Activated CD4-positive, CD25-positive, alpha-beta regulatory T cell treated with anti-CD3 and anti-CD28 coated beads, Interleukin-2, amount 50 U/mL, for 16 hours (primary cell): ENCODE data around the gene CIAO2A.

Experiments
- DNase-seq: peaks from one replicate; pipeline ENCODE4 v3.0.0-alpha.2; 2020; ENCODE audit warnings: low read depth, low spot score

CIAO2A gene

DNA sequence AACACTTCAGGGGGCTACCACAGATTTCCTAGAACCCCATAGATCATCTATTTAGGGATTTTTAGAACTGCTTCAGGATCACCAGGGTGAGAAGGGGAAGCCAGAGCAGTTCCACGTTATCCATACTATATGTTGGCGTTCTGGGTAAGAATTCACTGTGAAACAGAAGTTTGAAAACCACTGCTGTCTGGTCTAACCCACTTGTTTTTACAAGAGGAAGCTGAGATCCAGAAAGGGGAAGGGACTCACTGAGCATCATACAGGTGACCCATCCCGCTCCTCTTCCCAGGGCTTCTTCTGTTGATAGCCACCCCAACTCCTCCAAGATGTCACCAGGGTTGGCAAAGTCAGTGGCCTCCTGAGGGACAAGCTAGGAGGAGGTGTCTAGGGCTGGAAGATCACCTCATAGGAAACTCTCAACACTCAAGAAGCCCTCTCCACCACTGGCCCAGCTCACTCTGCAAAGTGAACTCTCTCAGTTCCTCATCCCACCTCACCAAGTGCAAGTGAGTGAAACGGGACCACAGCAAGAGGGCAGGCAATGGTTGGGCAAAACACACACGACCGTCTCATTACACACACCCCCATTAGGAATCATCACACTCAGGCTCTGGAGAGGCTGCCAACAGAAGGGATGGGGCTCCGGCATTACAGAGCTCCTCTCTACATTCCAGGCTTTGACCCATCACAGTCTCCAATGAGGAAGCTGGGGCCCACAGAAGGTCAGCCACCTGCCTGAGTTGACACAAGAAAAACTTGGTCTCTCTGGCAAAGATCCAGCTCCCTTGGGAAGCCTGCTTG, 49.1 kb downstream of the CIAO2A start:
- no peak for DNase-seq

DNA sequence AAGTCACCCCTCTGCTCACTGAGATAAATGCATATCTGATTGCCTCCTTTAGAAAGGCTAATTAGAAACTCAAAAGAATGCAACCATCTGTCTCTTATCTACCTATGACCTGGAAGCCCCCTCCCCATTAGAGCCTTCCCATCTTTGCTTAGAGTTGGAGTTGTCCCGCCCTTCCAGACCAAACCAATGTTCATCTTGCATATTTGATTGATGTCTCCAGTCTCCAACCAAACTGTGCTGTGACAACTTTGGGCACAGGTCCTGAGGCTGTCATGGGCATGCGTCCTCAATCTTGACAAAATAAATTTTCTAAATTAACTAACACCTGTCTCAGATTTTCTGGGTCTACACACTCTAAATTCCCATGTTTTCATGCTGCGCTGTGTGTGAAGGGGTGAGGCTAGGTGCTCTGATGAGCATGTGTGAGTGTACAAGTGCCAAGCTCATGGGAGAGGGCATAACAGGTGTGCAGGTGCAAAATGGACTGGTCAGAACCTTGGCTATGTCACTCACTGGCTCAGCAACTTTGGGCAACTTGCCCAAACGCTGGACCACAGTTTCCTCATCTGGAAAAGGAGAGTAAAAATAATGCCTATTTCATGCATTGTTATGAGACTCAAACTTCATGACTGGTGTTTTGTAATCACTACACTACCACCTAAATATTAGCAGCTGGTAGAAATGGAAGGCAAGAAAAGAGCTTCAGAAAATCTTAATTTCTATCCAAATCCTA, 54.6 kb downstream of the CIAO2A start:
- DNase-seq: no peak

DNA sequence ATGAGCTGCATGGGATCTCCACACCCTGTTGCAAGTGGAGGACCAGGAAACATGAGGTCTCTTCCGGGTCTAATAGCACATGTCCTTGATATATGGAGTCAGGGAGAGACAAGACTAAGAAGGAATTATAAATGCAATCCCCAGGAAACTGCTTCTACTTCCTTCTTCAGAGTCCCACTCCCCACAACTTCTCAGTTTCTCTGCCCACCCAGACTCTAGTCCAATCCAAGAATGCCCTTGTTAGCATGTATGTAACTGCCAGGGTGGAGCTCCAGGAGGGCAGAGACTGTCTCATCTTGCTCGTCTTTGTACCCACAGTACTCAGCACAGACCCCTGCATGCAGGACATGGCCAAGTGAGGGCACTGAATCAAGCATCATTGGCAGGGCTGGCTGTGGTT, 55.7 kb downstream of the CIAO2A start:
- no peak for DNase-seq

DNA sequence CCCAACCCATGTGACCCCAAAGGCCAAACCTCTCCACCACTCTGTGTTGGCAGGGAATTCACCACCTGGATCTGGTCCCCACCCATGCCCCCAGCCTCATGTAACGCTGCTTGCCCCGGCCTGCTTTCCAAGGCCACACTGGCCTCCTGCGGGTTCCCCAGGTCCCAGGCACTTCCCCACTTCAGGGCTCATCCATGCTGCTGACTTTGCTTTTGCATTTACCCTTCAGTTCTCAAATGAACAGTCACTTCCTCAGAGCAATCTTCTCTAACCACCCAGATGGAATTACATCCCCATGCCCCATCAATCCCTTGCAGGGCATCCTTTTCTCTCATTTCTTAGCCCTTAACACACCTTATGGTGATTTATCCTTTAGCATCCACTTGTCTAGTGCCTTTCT, 56.5 kb downstream of the CIAO2A start:
- DNase-seq: no peak

DNA sequence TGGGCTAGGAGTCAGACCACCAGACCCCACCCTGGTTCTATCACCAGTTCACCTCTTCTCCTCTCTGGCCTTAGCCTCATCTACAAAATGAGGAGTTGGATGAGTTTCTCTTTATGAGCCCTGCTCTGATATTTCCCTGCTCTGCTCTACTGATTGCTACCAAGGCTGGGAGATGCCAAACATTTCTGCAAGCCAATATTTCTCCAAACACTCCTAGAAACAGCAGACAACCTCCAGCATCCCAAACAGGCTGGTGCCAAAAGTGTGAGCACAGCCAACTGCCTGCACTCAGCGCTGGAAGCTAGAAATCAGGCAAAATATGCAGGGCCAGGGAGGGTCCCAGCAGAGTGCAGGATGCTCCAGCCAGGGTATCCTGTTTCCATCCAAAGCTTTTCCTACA, 58.1 kb downstream of the CIAO2A start:
- no peak for DNase-seq

DNA sequence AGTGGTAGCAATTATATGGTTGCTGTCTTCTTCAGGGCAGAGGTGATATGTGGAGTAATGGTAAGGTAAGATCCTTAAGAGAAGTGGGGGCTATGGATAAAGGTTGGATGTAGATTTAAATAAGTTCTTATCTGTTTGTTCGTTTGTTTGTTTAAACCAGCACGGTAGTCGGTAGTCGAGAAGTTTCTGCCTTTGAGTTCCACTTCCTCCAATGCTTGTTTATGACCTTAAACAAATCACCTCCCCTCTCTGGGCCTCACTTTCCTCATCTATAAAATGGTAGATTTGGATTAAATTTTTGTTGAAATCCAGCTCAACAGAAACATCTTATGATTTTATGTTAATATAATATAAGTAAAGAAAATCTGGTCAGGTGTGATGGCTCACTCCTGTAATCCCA, 59.1 kb downstream of the CIAO2A start:
- no peak for DNase-seq

DNA sequence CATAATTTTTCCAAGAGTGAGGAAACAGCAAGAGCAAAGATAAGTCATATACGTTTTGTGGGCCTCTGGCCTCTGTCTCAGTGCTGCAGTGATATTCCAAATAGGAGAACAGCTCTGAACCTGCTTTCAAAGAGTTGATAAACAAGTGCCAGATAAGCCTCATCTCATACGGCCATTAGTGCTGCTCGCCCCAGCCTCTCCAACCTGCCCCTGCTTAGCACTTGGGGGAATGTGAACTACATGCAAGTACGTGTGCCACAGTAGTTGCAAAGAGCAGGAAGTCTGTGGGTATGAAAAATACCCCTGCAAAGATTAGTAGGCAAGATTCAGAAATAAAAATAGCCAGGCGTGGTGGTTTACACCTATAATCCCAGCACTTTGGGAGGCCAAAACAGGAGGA, 61.3 kb downstream of the CIAO2A start:
- no peak for DNase-seq

DNA sequence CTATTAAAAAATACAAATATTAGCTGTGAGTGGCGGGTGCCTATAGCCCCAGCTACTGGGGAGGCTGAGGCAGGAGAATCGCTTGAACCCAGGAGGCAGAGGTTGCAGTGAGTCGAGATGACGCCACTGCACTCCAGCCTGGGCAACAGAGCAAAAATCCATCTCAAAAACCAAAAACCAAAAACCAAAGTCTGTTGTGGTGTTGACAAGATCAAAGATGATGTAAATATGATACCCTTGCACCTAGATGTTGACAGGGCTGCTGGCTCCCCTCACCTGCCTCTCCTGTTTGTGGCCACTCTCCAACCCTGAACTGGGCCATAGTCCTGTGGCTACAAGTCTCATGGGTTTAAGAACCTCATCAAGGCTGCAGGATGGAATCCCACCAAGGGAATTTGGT, 63.5 kb downstream of the CIAO2A start:
- no peak for DNase-seq

DNA sequence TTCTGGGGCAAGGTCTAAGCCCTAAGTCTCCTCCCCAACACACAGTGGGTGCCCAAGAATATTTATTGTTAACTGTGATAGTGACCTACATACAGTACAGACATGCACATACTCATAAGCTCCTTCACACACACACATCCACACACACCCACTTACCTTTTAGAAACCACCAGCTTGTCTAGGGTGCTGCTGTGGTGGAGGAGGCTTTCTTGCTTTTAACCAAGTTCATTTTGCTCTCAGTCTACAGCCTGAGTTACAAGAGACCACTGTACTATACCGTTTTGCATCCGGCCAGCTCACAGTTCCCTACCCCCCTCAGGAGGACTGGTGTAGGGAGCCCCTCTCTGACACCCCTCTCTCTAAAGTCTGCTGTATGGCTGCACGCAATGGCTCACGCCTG, 64.0 kb downstream of the CIAO2A start:
- no peak for DNase-seq

DNA sequence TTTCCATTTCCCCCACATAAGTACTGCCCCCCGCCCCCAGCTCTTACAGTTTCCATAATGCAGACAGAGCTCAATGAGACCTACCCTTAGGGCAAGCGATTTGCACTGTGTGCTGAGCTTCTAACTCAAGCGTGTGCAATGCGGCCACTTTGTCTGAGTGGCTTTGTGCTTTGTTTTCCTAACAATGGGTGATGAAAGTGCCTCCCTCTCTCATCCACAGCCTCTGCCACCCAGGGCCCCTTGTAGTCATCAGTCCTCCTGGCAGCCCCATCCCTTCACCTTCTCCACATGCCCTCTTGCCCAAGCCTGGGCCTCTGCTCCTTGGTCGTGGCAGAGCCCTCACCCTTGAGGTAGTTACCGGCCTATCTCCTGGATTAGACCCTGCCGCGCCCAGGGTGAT, 64.5 kb downstream of the CIAO2A start:
- no peak for DNase-seq

DNA sequence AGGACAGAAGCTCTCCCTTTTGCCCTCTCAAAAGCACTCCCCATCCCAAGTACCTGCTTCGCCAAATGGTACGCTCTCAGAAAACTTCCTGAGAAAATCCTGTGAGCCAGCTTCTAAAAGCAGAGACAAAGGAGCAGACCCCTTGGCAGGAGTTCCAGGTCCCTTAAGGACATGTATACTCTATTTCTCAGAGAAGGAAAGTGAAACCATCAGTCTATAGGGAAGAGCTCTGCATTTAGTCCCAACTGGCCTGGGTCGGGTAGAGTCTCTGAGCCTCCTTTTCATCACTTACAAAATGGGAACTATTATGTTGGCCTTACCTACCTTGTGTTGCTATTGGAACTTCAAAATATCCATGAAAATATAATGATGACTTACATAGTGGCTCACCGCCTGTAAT, 67.0 kb downstream of the CIAO2A start:
- DNase-seq: no peak

DNA sequence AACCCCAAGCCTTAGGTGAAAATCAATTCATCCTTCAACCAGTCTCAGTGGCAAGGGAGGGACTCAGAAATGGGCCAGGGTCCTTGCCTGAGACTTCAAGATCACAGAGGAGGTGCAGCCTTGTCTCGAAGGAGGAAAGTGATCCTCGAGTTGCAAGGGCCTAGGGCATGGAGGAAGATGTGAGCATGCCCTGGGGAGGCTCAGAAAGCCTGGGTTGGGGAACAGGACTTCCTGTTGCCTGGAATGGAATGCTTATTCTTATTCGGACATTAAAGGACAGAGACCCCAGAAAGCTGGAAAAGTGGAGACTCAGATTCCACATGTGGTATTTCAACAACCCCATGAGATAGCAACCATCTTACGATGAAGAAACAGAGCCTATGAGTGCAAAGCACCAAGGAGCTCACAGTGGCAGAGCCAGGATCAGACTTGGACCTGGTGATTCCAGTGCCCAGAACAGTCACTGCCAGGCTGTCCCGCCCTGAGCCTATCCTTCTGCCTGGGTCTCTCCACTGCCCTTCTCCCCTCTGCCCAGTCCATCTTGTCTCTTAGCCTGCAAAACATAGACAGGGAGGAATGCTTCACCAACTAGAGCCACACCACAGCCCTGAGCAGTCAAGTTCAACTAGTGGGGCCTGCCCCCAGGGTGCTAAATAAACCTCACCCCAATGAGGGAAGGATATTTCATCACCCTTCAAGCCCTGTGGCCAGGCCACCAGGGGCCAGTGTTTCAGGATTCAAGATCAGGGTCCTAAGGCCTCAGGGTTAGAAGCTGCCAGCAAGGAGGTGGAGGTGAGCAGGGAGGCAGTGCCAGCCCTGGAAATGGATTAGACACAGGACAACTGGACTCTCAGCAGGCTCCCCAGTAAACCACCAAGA, 69.2 kb downstream of the CIAO2A start:
- DNase-seq: no peak

DNA sequence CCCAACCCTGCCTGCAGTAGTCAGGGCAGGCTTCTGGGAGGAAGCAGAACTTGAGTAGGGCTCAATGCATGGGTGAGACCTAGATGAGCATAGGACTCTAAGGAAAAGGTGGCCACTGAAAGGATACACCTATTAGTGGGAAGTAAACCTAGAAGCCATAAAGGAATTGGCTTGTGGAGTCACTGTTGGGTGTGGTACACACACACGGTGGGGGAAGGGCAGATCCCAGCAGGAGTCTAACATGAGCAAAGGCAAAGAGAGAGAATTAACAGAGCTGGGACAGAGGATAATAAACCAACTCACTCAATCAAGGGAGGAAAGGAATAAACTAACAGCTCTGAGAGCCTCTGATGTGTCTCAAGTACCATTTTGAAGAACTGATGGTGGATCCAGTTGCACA, 70.4 kb downstream of the CIAO2A start:
- no peak for DNase-seq

DNA sequence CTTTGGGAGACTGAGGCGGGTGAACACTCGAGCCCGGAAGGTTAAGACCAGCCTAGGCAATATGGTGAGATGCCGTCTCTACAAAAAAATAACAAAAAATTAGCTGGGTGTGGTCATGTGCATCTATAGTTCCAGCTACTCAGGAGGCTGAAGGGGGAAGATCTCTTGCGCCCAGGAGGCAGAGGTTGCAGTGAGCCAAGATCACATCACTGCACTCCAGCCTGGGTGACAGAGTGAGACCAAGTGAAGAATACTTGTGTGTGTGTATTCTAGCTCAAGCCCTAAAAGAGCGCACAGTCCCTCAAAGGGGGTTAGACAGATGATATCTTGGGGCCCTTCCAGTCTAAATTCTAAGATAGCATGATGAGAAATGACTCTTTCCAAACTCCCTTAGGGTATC, 71.1 kb downstream of the CIAO2A start:
- no peak for DNase-seq
